H9 (cell line): ENCODE results near the gene LINGO4. TPM values are rescaled to one million over a fixed set of nuclear protein-coding genes. Genes with fewer than 3 reads are reported as not detected.

Source experiments
- DNase-seq: peaks from one replicate; pipeline ENCODE4 v3.0.0-alpha.2; 2017
- H2AFZ ChIP-seq: one replicate; pipeline ENCODE4 v1.6.1; 2013; ENCODE audit warnings: mild to moderate bottlenecking, low read length, control low read depth, moderate library complexity
- H2AK5ac ChIP-seq: 2 replicates; pipeline ENCODE4 v1.6.1; 2013; ENCODE audit warnings: low read length, control low read depth, mixed read lengths; ENCODE audit not compliant: insufficient read length
- H2BK120ac ChIP-seq: one replicate; pipeline ENCODE4 v1.6.1; 2013; ENCODE audit warnings: low read depth, mild to moderate bottlenecking, low read length, control low read depth, inconsistent platforms; ENCODE audit not compliant: poor library complexity, severe bottlenecking
- H2BK12ac ChIP-seq: 2 replicates; pipeline ENCODE4 v1.6.1; 2013; ENCODE audit warnings: low read length, control low read depth, mixed read lengths, low read depth; ENCODE audit not compliant: insufficient read length
- H2BK15ac ChIP-seq: 2 replicates; pipeline ENCODE4 v1.6.1; 2013; ENCODE audit warnings: low read depth, low read length, control low read depth
- H2BK20ac ChIP-seq: one replicate; pipeline ENCODE4 v1.6.1; 2013; ENCODE audit warnings: low read depth, mild to moderate bottlenecking, low read length, control low read depth, inconsistent platforms; ENCODE audit not compliant: poor library complexity, severe bottlenecking
- H2BK5ac ChIP-seq: 2 replicates; pipeline ENCODE4 v1.6.1; 2013; ENCODE audit warnings: low read length, control low read depth, mixed read lengths; ENCODE audit not compliant: insufficient read length
- H3K14ac ChIP-seq: 2 replicates; pipeline ENCODE4 v1.6.1; 2013; ENCODE audit warnings: low read length, control low read depth; ENCODE audit not compliant: insufficient read depth
- H3K18ac ChIP-seq: 2 replicates; pipeline ENCODE4 v1.6.1; 2013; ENCODE audit warnings: low read depth, mild to moderate bottlenecking, mixed read lengths, low read length, control low read depth; ENCODE audit not compliant: insufficient read length
- H3K23ac ChIP-seq: 2 replicates; pipeline ENCODE4 v1.6.1; 2013; ENCODE audit warnings: low read length, control low read depth, mixed read lengths, low read depth; ENCODE audit not compliant: insufficient read length
- H3K23me2 ChIP-seq: 2 replicates; pipeline ENCODE4 v1.6.1; 2013; ENCODE audit warnings: low read depth, mild to moderate bottlenecking, mixed read lengths, low read length, control low read depth; ENCODE audit not compliant: insufficient read length, poor library complexity, severe bottlenecking
- H3K27ac ChIP-seq: 2 replicates; pipeline ENCODE4 v1.5.1; 2013; ENCODE audit warnings: low read length, control low read depth, mixed read lengths, low read depth; ENCODE audit not compliant: insufficient read length
- H3K27me3 ChIP-seq: 2 replicates; pipeline ENCODE4 v1.6.1; 2013; ENCODE audit warnings: low read length, control low read depth, inconsistent platforms; ENCODE audit not compliant: insufficient read depth
- H3K4ac ChIP-seq: 2 replicates; pipeline ENCODE4 v1.6.1; 2013; ENCODE audit warnings: low read depth, mild to moderate bottlenecking, control low read depth, inconsistent platforms, low read length, moderate library complexity
- H3K4me1 ChIP-seq: 2 replicates; pipeline ENCODE4 v1.6.1; 2013; ENCODE audit warnings: low read length, control low read depth, inconsistent platforms; ENCODE audit not compliant: insufficient read depth
- H3K4me2 ChIP-seq: 2 replicates; pipeline ENCODE4 v1.6.1; 2013; ENCODE audit warnings: low read length, control low read depth, mixed read lengths; ENCODE audit not compliant: insufficient read length, insufficient read depth
- H3K56ac ChIP-seq: 2 replicates; pipeline ENCODE4 v1.6.1; 2013; ENCODE audit warnings: low read depth, mild to moderate bottlenecking, mixed read lengths, low read length, control low read depth; ENCODE audit not compliant: insufficient read length
- H3K79me1 ChIP-seq: 2 replicates; pipeline ENCODE4 v1.6.1; 2013; ENCODE audit warnings: low read depth, mild to moderate bottlenecking, moderate library complexity, low read length, control low read depth, inconsistent platforms; ENCODE audit not compliant: insufficient read depth, poor library complexity, severe bottlenecking
- H3K79me2 ChIP-seq: 2 replicates; pipeline ENCODE4 v1.6.1; 2013; ENCODE audit warnings: low read length, control low read depth, inconsistent platforms; ENCODE audit not compliant: insufficient read depth
- H3K9ac ChIP-seq: 2 replicates; pipeline ENCODE4 v1.6.1; 2013; ENCODE audit warnings: low read length, control low read depth, mixed read lengths; ENCODE audit not compliant: insufficient read length; ENCODE audit errors: extremely low read depth
- H3K9me3 ChIP-seq: one replicate; pipeline ENCODE4 v1.6.1; 2013; ENCODE audit warnings: low read depth, low read length, inconsistent platforms; ENCODE audit not compliant: control insufficient read depth
- H3T11ph ChIP-seq: one replicate; pipeline ENCODE4 v1.6.1; 2013; ENCODE audit warnings: mild to moderate bottlenecking, low read length, control low read depth, inconsistent platforms
- H4K20me1 ChIP-seq: one replicate; pipeline ENCODE4 v1.6.1; 2013; ENCODE audit not compliant: control insufficient read depth, insufficient read length, insufficient read depth
- H4K5ac ChIP-seq: 2 replicates; pipeline ENCODE4 v1.6.1; 2013; ENCODE audit warnings: low read depth, mild to moderate bottlenecking, mixed read lengths, low read length, control low read depth; ENCODE audit not compliant: insufficient read length
- H4K8ac ChIP-seq: replicated peaks from 2 replicates; pipeline ENCODE4 v1.6.1; 2013; ENCODE audit warnings: low read length, control low read depth, mixed read lengths, low read depth; ENCODE audit not compliant: insufficient read length
- H4K91ac ChIP-seq: 2 replicates; pipeline ENCODE4 v1.6.1; 2013; ENCODE audit warnings: low read depth, mild to moderate bottlenecking, moderate library complexity, mixed read lengths, low read length, control low read depth; ENCODE audit not compliant: insufficient read length
- H3K27ac Mint-ChIP-seq, 3 experiments: 2 replicates in 2 of 3; 3 replicates in 1 of 3; pipeline ENCODE4 v1.8.0; 2020 to 2021; ENCODE audit warnings: mixed read lengths in 3 of 3, mild to moderate bottlenecking in 1 of 3, moderate library complexity in 1 of 3
- H3K27me3 Mint-ChIP-seq: 2 replicates; pipeline ENCODE4 v1.8.0; 2021; ENCODE audit warnings: low read depth, mild to moderate bottlenecking, moderate library complexity, mixed read lengths
- H3K36me3 Mint-ChIP-seq, 3 experiments: 2 replicates in 2 of 3; 3 replicates in 1 of 3; pipeline ENCODE4 v1.8.0; 2020 to 2021; ENCODE audit warnings: low read depth in 3 of 3, mixed read lengths in 3 of 3; ENCODE audit not compliant: insufficient read depth in 1 of 3
- H3K4me1 Mint-ChIP-seq, 2 experiments: 2 replicates each; pipeline ENCODE4 v1.8.0; 2020; ENCODE audit warnings: mixed read lengths in 2 of 2
- H3K4me3 Mint-ChIP-seq, 2 experiments: 2 replicates in 1 of 2; 3 replicates in 1 of 2; pipeline ENCODE4 v1.8.0; 2020 to 2021; ENCODE audit warnings: mild to moderate bottlenecking in 2 of 2, mixed read lengths in 2 of 2, moderate library complexity in 1 of 2
- H3K9me3 Mint-ChIP-seq, 2 experiments: 2 replicates in 1 of 2; 3 replicates in 1 of 2; pipeline ENCODE4 v1.8.0; 2020; ENCODE audit warnings: mild to moderate bottlenecking in 2 of 2, mixed read lengths in 2 of 2, moderate library complexity in 1 of 2
- WGBS: extraction: QIAGEN DNeasy Blood & Tissue Kit; methylation state at CpG from one replicate; pipeline ENCODE4 v1.1.7; 2013; ENCODE audit warnings: missing lambda C conversion rate, low lambda C conversion rate, mixed read lengths; ENCODE audit not compliant: insufficient read length; ENCODE audit errors: extremely low coverage; 5-methylcytosine and 5-hydroxymethylcytosine counted together
- total RNA-seq: library from RNA; stranded (reverse); gene quantifications from 2 replicates; pipeline ENCODE4 v1.2.1, GENCODE V29; 2021
- TF ChIP-seq, protein P1 (sequence below): fragments of 200-600 bp; sonication (generic); conservative IDR thresholded peaks from 3 replicates; pipeline ENCODE4 v1.8.0; 2021; ENCODE audit warnings: antibody characterized with exemption, mild to moderate bottlenecking

The LINGO4 gene
- total RNA-seq, 1 experiment from 2014 or later: not detected

DNA sequence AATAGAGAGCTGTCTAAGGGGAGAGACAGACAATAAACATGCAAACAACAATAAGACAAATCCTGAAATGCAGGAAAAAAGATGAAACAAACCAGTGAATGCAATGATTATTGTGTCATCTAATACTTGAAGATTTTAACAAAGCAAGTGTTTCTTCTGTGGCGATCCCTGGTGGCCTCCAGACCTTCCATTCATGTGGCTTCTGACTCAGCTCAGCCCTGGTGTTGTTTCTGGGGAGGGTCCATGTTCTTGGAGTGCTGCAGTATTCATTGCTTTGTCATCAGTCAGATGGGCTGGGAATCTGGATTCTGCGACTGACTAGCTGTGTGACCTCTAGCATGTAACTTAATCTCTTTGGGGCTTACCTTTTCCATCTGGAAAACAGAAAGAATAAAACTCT lies 35.9 kb upstream of the LINGO4 start:
- H2BK12ac ChIP-seq: no peak overlapping the region
- H3K79me2 ChIP-seq: no peaks in the 10 kb centered on the region
- no peak for DNase-seq
- H2BK5ac ChIP-seq: no peak overlapping the region
- no peak overlapping the region for H2AK5ac ChIP-seq
- TF ChIP-seq, protein P1, sequence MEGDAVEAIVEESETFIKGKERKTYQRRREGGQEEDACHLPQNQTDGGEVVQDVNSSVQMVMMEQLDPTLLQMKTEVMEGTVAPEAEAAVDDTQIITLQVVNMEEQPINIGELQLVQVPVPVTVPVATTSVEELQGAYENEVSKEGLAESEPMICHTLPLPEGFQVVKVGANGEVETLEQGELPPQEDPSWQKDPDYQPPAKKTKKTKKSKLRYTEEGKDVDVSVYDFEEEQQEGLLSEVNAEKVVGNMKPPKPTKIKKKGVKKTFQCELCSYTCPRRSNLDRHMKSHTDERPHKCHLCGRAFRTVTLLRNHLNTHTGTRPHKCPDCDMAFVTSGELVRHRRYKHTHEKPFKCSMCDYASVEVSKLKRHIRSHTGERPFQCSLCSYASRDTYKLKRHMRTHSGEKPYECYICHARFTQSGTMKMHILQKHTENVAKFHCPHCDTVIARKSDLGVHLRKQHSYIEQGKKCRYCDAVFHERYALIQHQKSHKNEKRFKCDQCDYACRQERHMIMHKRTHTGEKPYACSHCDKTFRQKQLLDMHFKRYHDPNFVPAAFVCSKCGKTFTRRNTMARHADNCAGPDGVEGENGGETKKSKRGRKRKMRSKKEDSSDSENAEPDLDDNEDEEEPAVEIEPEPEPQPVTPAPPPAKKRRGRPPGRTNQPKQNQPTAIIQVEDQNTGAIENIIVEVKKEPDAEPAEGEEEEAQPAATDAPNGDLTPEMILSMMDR: no peak
- WGBS: no CpG with 5 or more reads among the region's 2 CpGs
- no peak overlapping the region for H2BK15ac ChIP-seq
- no peak overlapping the region for H2AFZ ChIP-seq
- Mint-ChIP-seq H3K36me3 (peaks cover 0 to 11% (median 0%) of the 10 kb centered on the region in 3 experiments; a peak in 2 of 7 replicates), H3K4me1 (peaks cover 36 to 37% of the 10 kb centered on the region in 2 experiments), H3K4me3 (no peak overlapping the region), H3K27ac (no peak overlapping the region), H3K27me3 (peaks cover 41% of the 10 kb centered on the region), H3K9me3 (no peaks in the 10 kb centered on the region; a peak in 1 of 5 replicates)
- peaks cover 30% of the 10 kb centered on the region for H3K23me2 ChIP-seq
- H2BK20ac ChIP-seq: no peak overlapping the region
- H2BK120ac ChIP-seq: no peak overlapping the region
- peaks cover 9% of the 10 kb centered on the region; the same call in 1 of the 2 replicates for H3K27me3 ChIP-seq
- no peak overlapping the region for H4K5ac ChIP-seq
- H3K9me3 ChIP-seq: no peaks in the 10 kb centered on the region
- no peak overlapping the region for H3K27ac ChIP-seq
- H3K18ac ChIP-seq: no peak overlapping the region
- no peak overlapping the region for H3K23ac ChIP-seq
- H3K4ac ChIP-seq: no peak overlapping the region
- no peak overlapping the region for H3K56ac ChIP-seq
- no peak overlapping the region for H4K91ac ChIP-seq
- H3K4me2 ChIP-seq: no peak overlapping the region
- H3K4me1 ChIP-seq: peaks cover 2% of the 10 kb centered on the region; the same call in 1 of the 2 replicates
- no peak overlapping the region for H3T11ph ChIP-seq
- no peak overlapping the region for H4K8ac ChIP-seq
- H3K9ac ChIP-seq: no peak overlapping the region
- no peak overlapping the region for H3K14ac ChIP-seq
- H4K20me1 ChIP-seq: no peaks in the 10 kb centered on the region
- H3K79me1 ChIP-seq: no peaks in the 10 kb centered on the region
